ENCODE measurements around the gene TNK1.

The TNK1 gene

DNA sequence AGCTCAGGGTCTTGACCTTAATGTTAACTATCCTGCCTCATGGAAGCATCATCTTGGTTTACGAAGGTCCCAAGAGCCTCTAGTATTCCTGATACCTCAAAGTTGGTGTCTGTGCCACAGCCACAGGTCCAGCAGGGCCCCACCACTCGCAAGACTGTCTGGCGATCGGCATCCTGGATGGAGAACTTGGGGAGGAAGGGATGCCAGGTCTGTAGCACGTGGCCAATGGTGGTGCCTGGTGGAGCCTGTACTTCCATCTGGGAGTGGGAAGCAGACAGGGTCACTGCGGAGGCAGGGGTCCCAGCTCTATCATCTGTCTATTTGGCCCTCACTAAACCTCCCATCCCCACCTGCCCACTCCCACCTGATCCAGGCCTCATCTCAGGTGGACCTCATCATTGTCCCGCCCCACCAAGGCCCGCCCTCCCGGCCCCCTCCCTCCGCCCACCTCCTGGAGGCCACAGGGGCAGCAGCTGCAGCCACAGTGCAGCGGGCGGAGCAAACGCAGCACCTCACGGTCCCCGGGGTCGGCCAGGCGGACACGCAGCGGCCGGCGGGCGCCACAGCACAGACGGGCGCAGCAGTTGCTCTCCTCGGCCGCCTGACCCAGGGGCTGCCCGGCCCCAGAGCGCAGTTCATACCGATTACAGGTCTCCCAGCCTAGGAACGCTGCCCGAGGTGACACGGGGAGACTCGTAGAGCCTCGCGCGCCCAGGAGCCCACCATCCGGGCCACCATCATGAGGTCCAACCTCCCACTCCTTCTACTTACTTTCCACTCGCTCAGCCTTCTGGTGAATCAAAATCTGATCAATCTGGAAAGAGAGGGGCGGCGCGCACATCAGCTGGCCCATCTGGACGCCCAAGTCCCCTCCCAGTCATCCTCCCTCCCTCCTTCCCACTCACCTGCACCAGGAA is 12.1 kb downstream of the TNK1 start:
- DNase-seq: no peak

DNA sequence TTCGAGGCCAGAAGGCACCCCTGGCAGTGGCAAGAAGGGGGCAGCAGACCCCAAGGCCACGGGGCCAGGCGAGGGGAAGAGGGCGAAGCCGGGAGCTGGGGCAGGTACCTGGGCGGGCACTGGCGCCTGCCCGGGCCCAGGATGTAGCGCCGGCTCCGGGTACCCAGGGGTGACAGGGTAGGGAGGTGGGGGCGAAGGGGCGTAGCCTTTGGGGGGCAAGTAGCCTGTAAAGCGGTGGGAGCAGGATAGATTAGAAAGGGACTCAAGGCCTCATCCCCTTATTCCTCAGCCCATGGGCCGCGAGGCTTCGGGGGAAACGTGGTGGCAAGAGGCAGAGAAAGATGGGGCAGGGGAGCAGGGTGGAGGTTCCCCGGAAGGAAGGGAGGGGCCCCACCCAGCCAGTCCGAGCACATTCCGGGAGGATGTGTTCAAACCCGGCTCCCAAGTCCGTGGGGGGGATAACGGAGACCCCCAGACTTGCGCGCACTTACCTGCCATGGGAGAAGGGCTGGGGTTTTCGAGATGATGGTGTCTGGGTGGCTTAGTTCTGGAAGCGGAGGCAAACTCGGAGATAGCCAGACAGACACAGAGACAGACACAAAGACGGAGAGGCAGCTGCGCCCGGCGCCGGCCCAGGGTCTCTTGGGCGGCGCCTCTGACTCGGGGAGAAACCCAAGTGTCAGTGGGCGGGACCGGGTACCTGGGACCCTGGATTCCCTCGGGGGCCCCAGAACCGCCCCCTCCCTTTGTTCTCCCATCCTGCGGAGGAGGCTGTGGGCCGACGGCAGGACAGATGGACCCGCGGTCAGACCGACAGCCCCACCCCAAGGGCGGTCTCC is 12.9 kb downstream of the TNK1 start:
- DNase-seq: peak; percentile 44 to 49

DNA sequence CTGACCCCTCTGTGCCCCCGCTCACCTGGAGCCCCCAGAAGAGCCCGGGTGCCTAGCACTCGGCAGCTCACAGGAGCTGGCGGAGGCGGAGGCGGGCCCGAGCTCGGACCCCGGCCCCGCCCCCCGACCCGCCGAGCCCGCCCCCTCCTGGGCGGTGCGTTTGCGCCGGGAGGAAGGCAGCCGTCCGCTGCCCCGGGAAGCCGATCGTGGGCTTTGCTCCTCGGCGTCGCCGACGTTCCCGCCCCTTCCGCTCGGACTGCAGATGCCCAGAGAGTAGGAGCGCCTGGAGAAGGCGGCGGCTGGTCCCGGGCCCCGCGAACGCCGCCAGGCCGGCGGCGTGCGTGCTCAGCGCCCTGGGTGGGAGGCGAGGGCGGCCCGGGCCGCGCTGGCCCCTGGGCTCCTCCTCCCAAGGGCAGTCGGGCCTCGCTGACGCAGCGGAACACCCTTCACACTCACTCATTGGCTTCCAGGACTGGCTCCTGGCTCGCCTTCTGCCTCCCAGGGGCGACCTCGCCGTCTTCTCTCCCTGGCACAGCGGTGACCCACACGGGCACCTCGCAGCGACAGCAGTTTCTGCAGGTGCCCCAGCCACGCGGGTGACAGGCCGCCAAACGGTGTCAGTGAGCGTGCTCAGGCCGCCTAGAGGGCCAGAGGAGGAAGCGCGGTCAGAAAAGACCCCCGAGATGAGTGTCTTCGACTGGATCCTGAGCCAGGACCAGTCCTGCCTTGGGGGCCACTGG is 13.7 kb downstream of the TNK1 start, which contains the start of gene PLSCR3:
TSS of gene PLSCR3 (minus strand) at position 74 of the 740 bp plus-strand sequence. CDS start 415 bp downstream, outside the sequence.
- peak; percentile 90 to 93 for DNase-seq

- no peak for DNase-seq
Measured at GRCh38 chr17:7396147-7396546, 15.3 kb downstream of the TNK1 start.

GRCh38 chr17:7398612-7399011 is 17.7 kb downstream of the TNK1 start:
- no peak for DNase-seq

GRCh38 chr17:7403043-7403726 is 22.3 kb downstream of the TNK1 start:
- peak; percentile 52 to 53 for DNase-seq

DNA sequence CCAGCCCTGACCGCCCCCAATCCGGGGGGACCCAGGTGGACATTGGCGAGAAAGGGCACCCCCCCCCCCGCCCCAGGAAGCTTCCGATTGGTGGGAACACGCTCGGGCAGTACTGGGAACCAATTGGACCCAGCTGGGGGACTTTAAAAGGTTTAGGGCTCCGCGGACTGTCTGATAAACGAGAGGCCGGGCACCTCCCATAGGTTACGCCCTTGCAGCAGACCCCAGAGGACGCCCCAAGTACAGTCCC is 22.8 kb downstream of the TNK1 start:
- no peak for DNase-seq

DNA sequence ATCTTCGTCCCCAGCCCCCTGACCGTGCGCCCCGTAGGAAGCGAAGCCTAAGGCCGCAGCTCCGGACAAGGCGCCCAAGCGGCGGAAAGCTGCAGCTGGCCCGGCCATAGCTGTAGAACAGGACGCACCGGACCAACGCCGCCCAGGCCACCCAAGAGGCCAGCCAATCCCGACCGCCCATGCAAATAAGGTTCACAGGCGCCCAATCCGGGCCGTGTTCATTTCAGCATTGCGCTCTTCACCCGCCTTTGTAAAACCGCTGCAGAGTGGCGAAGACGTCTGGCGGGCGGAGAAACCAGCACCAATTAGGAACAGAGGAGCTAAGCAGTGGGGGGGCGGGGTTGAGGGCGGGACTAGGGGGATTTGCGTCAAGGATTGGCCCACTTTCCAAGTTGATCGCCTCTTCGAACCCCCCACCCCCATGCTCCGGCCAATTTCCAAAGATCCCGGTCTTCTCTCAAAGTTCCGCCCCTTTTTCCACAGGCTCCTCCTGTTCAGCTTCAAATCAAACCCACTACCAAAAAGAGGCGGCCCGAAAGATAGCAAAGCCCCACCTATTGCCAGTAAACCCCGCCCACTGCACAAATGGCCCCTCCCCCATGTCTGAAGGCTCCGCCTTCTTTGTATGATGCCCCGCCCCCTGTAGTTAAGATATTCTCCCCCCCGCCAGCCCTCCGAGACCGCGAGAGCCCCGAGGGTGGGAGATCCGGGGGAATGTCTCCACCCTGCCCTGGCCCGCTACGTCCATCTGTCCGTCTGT is 23.3 kb downstream of the TNK1 start, which contains the start of gene TMEM256:
TSS of gene TMEM256 (minus strand) at position 121 of the 760 bp plus-strand sequence. CDS start at position 108, 13 bp downstream.
- peak; percentile 96 for DNase-seq

DNA sequence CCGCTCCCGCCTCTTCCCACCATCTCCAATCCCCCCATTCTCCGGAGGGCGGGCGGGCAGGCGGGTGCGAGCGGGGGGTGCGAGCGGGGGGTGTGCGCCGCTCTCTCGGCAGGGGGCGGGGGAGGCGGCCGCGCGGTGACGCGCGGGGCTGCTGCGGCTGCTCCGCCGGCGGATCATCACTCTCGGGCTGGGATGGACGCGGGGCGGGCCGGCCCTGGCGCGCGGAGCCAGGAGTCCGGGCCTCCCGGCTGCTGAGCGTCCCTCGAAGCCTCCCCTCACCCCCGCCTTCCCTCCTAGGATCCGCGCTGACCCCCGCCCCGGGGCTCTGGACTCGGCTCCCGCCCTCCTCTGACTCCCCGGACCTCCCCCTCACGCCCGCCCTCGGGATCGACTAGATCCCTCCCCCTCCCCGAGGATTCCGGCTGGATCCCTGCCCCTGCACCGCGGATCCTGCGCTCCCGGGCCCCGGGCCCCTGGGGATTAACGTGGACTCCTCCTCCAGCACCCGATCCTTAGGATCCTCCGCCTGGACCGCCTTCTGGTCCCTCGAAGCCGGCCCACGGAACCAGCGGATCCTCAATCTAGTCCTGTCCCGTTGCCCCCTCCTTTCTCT is 24.0 kb downstream of the TNK1 start:
- no peak for DNase-seq

- no peak for DNase-seq
Measured at GRCh38 chr17:7405350-7406234, 24.7 kb downstream of the TNK1 start.

DNA sequence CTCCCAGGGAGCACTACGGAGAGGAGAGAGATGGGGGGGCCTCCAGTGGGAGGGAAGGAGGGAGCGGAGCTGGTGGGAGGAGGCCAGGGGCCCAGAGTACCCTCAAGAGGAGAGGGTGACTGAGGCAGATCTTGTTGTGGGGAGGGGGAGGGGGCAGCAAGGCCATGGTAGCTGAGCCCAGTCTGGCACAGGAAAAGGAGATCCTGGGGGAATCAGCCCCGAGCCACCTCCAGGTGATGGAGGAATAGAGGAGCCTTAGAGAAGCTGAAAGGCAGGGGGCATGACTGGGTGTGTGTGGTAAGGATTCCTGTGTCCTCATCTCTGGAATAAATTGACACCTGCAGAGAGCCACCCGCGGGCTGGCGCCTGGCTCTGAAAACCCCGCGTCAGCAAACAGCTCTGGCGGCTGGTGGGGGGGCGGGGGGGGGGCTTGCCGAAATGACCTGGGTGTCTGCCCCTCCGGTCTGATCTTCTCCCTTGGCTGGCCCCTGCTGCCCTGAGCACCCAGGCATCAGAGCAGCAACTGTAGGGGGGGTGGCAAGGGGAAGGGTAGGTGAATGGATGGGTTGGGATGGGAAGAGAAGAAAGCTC is 25.4 kb downstream of the TNK1 start:
- DNase-seq: no peak

- no peak for DNase-seq
Measured at GRCh38 chr17:7407082-7407481, 26.2 kb downstream of the TNK1 start.

DNA sequence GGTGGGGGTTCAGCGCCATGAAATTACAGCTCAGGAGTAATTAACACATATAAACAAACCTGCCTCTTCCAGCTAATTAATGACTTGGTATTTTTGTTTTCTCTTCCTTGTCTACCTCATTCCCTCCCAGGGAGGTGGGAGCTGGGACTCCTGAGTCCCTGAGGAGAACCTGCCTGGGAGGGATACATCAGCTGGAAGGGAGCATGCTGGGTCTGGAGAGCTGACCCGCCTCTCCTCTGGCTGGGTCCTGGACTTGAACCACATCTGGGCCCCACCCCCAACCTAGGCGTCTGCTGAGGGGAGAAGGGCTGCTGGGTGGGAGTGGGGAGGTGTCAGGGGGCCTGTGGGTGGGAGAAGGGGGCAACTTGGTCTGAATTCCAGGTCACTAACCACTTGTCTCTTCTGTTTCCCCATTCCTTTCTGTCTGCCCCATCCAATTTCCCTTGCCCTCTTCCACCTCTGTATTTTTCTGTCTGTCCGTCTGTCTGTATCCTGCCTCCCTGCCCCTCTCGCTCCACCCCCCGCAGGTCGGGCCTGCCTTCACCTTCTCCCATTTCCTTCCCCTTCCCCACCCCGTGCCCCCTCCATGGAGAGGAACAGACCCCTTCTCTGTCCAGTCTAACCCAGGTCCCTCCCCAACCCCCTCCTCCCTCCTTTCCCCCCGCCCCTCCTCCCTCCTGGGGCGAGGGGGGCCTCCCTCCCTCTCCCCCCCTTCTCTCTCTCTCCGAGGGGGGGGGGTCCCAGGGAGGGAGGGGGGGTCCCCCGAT is 26.8 kb downstream of the TNK1 start, which contains the start of gene NLGN2:
TSS of gene NLGN2 (plus strand) at position 361 of the 767 bp plus-strand sequence. CDS start 411 bp downstream, outside the sequence.
- DNase-seq: no peak

GRCh38 chr17:7408252-7408727 is 27.4 kb downstream of the TNK1 start:
- DNase-seq: peak; percentile 27 to 43

GRCh38 chr17:7408863-7409262 is 28.0 kb downstream of the TNK1 start:
- DNase-seq: no peak

DNA sequence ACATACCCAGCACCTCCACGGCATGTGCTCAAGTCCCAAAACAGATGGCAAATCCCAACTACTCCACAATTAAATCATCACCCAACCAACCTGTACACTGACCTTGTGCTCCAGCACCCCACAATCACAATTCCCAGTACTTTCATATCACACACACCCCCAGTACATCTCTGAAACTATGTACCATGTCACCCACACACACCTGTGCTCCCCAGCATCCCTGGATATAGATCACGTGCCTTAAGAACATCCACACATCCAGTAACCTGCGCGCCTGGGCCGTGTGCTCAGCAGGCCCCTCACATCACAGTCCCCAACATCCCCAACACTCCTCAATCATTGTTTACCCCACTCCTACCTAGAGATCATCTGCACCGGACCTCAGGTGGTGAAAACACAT is 28.8 kb downstream of the TNK1 start:
- no peak for DNase-seq

- no peak for DNase-seq
Measured at GRCh38 chr17:7410634-7411426, 29.9 kb downstream of the TNK1 start.

DNA sequence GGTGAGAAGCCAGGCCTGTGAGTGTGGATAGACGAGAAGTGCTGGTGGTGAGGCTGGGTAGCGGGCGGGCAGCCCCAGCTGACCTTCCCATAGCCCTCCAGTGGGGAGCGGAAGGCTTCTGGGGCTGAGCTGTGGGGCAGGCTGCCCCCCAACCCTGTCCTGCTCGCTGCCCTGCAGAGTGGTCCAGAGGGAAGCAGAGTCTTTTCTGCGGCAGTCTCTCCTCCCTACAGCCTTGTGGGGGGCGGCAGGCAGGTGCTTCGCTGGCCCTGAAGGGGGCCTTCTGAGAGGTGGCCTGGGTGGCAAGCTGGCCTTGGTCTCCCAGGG is 30.5 kb downstream of the TNK1 start:
- no peak for DNase-seq
